ENCODE data around the gene EGFLAM. TPM values are rescaled to one million over a fixed set of nuclear protein-coding genes. Genes with fewer than 3 reads are reported as not detected.

Gene EGFLAM
- total RNA-seq, 1 experiment from 2014 or later: 0.33 TPM

DNA sequence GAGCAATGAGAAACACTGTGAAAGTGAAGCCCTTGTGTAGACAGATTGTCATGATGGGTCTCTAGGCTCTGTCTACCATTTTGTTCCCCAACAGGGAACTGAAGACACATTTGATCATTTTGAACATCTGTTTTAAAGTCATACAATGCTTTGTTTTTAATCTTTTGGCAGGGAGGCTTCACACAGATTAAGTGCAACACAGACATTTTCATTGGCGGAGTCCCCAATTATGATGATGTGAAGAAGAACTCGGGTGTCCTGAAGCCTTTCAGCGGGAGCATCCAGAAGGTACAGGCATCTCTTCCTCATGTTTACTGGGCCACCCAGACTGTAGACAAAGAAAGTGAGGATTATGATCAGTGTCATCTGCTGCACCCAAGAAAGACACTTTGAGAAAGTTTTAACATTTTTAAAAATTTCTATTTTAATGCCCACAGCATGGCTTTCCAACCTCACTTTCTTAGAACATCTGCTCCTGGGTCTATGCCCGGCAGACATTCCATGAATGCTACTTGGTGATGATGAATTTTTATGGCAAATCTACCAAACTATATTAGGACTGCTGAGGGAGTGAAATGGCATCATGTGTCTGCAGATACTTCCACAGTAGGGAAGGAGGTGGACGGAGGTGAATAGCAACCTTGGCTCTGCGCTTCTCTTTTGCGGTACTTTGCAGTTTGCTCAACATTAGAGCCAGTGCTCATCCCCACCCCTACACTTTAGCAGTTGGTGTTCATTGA, 176.8 kb downstream of the EGFLAM start:
- H3K18ac ChIP-seq (ENCODE audit: insufficient read length, low read depth, low read length): no peak overlapping the region
- H3K27me3 ChIP-seq (ENCODE audit: insufficient read depth, low read length): no peaks in the 10 kb centered on the region

More for the DNA sequence above, 176.8 kb downstream of the EGFLAM start:
- no peak overlapping the region for H3K14ac ChIP-seq (ENCODE audit: insufficient read depth, low read length)
- H3K27ac Mint-ChIP-seq: no peak overlapping the region
- no peak overlapping the region for H3K56ac ChIP-seq (ENCODE audit: insufficient read length, low read depth, low read length)
- no peaks in the 10 kb centered on the region for H3K9me3 Mint-ChIP-seq
- no peak overlapping the region for H2BK12ac ChIP-seq (ENCODE audit: insufficient read length, low read depth, low read length)
- H3K4me1 Mint-ChIP-seq: peaks cover 0 to 8% of the 10 kb centered on the region in 2 experiments; a peak in 2 of 4 replicates
- no peak overlapping the region for H2BK15ac ChIP-seq (ENCODE audit: low read depth, low read length)
- H3K23ac ChIP-seq (ENCODE audit: insufficient read length, low read depth, low read length): no peak overlapping the region
- H3K79me2 ChIP-seq (ENCODE audit: insufficient read depth, low read length): no peaks in the 10 kb centered on the region
- no peak overlapping the region for H3K4ac ChIP-seq (ENCODE audit: low read depth, low read length)
- H3K9me3 ChIP-seq (ENCODE audit: control insufficient read depth, low read depth, low read length): no peaks in the 10 kb centered on the region
- H4K20me1 ChIP-seq (ENCODE audit: control insufficient read depth, insufficient read depth, insufficient read length): no peaks in the 10 kb centered on the region
- no peak overlapping the region for H2BK20ac ChIP-seq (ENCODE audit: low read depth, low read length, poor library complexity, severe bottlenecking)
- no peak overlapping the region for H2BK120ac ChIP-seq (ENCODE audit: low read depth, low read length, poor library complexity, severe bottlenecking)
- no peak overlapping the region for H4K8ac ChIP-seq (replicated peaks; ENCODE audit: insufficient read length, low read depth, low read length)
- H3K4me3 Mint-ChIP-seq: no peak overlapping the region
- peaks cover 4% of the 10 kb centered on the region; the same call in 1 of the 2 replicates for H3K27me3 Mint-ChIP-seq (ENCODE audit: low read depth)
- no peak overlapping the region for H4K91ac ChIP-seq (ENCODE audit: insufficient read length, low read depth, low read length)
- no peak for DNase-seq
- H2BK5ac ChIP-seq (ENCODE audit: insufficient read length, low read length): no peak overlapping the region
- no peaks in the 10 kb centered on the region for H3K36me3 Mint-ChIP-seq (ENCODE audit: insufficient read depth in 1 of 3, low read depth in 3 of 3)
- H3K27ac ChIP-seq (ENCODE audit: insufficient read length, low read depth, low read length): no peak overlapping the region
- H2AFZ ChIP-seq (ENCODE audit: low read length): no peak overlapping the region
- no peaks in the 10 kb centered on the region for H3K4me1 ChIP-seq (ENCODE audit: insufficient read depth, low read length)
- no peak overlapping the region for H2AK5ac ChIP-seq (ENCODE audit: insufficient read length, low read length)
- H3K9ac ChIP-seq (ENCODE audit: extremely low read depth, insufficient read length, low read length): no peak overlapping the region
- TF ChIP-seq, protein P1, sequence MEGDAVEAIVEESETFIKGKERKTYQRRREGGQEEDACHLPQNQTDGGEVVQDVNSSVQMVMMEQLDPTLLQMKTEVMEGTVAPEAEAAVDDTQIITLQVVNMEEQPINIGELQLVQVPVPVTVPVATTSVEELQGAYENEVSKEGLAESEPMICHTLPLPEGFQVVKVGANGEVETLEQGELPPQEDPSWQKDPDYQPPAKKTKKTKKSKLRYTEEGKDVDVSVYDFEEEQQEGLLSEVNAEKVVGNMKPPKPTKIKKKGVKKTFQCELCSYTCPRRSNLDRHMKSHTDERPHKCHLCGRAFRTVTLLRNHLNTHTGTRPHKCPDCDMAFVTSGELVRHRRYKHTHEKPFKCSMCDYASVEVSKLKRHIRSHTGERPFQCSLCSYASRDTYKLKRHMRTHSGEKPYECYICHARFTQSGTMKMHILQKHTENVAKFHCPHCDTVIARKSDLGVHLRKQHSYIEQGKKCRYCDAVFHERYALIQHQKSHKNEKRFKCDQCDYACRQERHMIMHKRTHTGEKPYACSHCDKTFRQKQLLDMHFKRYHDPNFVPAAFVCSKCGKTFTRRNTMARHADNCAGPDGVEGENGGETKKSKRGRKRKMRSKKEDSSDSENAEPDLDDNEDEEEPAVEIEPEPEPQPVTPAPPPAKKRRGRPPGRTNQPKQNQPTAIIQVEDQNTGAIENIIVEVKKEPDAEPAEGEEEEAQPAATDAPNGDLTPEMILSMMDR (conservative IDR thresholded peaks at IDR 0.05): no peak
- no CpG with 5 or more reads among the region's 7 CpGs for WGBS (ENCODE audit: extremely low coverage, insufficient read length, low lambda C conversion rate)
- no peak overlapping the region for H4K5ac ChIP-seq (ENCODE audit: insufficient read length, low read depth, low read length)
- H3K79me1 ChIP-seq (ENCODE audit: insufficient read depth, low read depth, low read length, poor library complexity, severe bottlenecking): no peaks in the 10 kb centered on the region
- no peak overlapping the region for H3T11ph ChIP-seq (ENCODE audit: low read length)
- H3K4me2 ChIP-seq (ENCODE audit: insufficient read depth, insufficient read length, low read length): no peak overlapping the region
- no peaks in the 10 kb centered on the region for H3K23me2 ChIP-seq (ENCODE audit: insufficient read length, low read depth, low read length, poor library complexity, severe bottlenecking)
